Islet of Langerhans (tissue), 1 donor: Measurements from ENCODE around the gene UBD.

Experiments
- FAIRE-seq: peaks from one replicate; lab custom pipeline; 2011; peaks lifted over from hg19 to GRCh38; lab: Jason Lieb, UNC

The UBD gene

DNA sequence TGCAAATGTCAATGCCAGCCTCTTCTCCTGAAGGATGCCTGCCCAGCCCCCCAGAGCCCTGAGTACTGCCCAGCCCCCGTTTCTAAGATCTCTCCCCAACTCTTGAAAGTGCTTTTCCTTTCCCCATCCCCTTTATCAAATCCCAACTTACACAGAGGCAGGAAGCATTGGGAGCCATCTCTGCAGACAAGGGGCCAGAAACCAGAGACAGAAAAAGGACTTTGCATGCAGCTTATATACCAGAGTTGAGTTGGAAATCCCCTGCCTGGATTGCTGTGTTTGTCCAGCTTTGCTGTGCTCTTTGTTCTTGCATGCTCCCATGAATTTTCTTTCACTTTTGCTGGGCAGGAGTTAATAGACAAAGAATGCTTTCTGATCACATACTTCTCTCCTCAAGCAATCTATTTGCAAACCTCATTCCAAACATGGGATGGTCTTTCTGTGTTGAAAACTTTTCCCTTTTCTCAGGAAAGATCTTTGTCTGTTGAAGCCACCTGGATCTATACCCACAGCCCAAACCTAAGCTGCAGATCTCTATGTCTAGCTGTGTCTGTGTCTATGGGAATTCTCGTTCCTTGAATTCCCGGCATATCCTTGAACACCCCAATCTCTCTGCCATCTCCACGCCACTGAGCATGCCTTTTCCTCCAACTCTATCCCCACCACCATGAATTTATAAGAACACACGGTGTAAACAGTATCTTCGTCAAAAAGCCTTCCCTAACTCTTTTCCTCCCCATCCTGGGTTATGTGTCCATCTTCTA, at the start of gene UBD:
Gene UBD, minus strand, starts transcription at position 209 of the 764 bp plus-strand sequence. Its CDS starts 31 bp downstream, at position 178.
- no peak for FAIRE-seq

DNA sequence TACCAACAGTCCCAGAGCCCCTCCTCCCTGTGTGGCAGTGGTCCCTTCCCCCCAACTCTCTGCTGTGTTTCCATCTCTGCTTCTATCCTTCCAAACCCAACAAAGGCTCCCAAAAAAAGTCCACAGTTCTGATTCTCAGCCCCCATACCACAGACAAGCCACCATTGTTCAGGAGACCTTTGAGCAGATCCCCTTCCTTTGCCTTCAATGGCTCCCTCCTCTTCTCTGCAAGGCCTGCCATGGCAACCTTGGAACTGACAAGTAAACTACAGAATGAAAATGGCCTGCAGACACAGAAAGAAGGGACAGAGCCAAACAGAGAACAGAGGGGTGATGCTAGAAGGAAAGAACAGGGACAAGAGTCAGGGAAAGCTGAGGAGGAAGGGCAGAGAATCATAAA, 48.6 kb upstream of the UBD start:
- FAIRE-seq, result no peak

- no peak for FAIRE-seq
These were observed 44.4 kb upstream of the UBD start for GRCh38 chr6:29603930-29604329.

- FAIRE-seq, result no peak
These were observed 43.9 kb upstream of the UBD start for GRCh38 chr6:29603456-29603855.

GRCh38 chr6:29602564-29603361, 43.2 kb upstream of the UBD start:
- no peak for FAIRE-seq

GRCh38 chr6:29598172-29598747, 38.7 kb upstream of the UBD start:
- no peak for FAIRE-seq

GRCh38 chr6:29597184-29597583, 37.7 kb upstream of the UBD start:
- no peak for FAIRE-seq

DNA sequence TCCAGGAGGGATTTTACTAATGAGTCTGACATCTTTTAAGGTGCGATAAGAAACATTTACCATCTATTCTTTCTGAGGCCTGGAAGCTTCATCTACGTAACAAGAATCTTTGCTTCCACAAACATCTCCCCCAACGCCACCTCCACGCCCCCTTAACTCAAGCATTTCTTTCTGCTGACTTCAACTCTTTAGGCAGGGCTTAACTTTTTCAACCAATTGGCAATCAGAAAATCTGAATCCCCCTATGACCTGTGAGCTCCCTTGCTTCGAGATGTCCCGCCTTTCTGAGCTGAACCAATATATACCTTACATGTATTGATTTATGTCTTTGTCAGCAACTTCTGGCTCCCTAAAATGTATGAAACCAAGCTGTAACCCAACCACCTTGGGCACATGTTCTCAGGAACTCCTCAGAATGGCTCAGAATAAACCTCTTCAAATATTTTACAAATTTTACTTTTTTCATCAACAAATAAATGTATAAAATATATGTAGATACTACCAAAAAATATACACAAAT, 36.9 kb upstream of the UBD start:
- no peak for FAIRE-seq

DNA sequence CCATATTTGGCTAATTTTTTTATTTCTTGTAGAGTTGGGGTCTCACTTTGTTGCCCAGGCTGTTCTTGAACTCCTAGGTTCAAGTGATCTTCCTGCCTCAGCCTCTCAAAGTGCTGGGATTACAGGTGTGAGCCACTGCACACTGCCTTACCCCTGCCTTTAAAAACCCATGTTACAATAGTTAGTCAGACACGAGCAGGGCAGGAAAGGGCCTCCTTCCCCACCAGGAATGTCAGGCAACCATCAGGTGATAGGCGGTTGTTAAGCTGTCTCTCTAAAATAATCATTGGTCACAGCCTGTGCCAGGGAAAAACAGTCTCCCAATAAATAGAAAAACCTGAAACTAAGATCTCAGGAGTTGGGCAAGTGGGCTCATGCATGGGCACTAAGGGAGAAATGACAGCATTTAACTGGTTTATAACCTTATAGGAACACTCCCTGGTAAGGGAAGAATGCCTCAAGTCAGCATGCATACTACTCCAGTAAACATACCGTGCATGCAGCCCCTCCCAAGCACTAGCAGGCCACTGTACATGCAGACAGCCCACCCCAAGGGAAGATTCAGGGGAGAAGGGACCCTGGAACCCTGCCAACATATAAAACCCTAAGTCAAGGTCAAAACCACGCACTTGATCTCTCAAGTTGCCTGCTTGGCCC, 33.8 kb upstream of the UBD start:
- no peak for FAIRE-seq

- no peak for FAIRE-seq
These were observed 32.1 kb upstream of the UBD start for GRCh38 chr6:29591677-29592076.

GRCh38 chr6:29590218-29590808, 30.8 kb upstream of the UBD start:
- no peak for FAIRE-seq

GRCh38 chr6:29589423-29590048, 30.0 kb upstream of the UBD start:
- peak; percentile 98 for FAIRE-seq

DNA sequence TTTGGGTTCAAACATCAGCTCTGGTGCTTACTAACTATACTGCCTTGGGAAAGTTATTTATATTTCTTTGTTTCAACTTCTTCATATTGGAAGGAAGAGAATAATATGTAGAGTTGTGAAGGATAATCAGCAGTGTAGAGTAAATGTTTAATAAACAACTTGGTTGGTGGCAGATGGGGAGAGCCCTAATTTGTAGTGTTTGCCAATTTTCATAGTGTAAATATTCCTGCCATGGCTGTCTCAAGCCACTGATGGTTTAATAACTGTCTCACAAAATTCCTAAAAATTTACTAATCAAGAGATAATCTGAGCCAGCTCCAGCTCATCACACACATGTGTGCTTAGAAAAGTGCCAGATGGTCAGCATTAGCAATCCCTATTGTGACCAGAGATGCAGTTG, 25.3 kb upstream of the UBD start, which contains the start of gene OR2H2:
Gene OR2H2, plus strand, starts transcription at position 301 of the 400 bp plus-strand sequence. CDS start 2,824 bp downstream, outside the sequence.
- no peak for FAIRE-seq

GRCh38 chr6:29577544-29577943, 18.0 kb upstream of the UBD start:
- FAIRE-seq, result no peak

- FAIRE-seq, result no peak
These were observed 16.5 kb upstream of the UBD start for GRCh38 chr6:29576056-29576455.

DNA sequence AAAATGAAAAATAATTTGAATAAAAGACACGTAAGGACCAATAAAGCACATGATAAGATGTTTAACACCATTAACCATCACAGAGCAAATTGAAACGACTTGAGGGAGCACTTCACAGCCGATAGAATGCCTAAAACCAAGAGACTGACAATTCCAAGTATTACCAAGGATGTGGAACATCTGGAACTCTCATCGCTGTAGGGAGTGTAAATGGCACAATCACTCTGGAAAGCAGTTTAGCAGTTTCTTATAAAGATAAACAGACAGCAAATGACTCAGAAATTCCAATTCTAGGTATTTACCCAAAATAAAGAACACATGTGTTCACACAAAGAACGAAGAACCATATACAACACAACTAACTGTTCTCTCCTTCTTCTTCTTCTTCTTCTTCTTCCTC, 8.5 kb upstream of the UBD start:
- no peak for FAIRE-seq

- no peak for FAIRE-seq
These were observed 8.0 kb upstream of the UBD start for GRCh38 chr6:29567541-29567940.

DNA sequence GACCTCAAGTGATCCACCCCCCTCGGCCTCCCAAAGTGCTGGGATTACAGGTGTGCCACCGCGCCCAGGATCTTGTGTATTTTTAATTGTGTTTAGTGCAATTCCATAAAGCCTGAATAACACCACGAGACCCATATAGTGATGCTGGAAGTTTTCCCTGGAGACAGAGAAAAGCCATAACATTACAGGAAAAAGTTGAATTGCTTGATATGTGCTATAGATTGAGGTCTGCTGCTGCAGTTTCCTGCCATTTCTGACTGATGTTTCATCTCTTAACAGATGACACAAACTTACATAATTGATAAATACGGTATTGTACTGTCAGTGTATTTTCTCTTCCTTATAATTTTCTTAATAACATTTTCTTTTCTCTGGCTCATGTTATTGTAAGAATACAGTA, 7.3 kb upstream of the UBD start:
- no peak for FAIRE-seq

- FAIRE-seq, result no peak
These were observed 5.3 kb upstream of the UBD start for GRCh38 chr6:29564875-29565274.

DNA sequence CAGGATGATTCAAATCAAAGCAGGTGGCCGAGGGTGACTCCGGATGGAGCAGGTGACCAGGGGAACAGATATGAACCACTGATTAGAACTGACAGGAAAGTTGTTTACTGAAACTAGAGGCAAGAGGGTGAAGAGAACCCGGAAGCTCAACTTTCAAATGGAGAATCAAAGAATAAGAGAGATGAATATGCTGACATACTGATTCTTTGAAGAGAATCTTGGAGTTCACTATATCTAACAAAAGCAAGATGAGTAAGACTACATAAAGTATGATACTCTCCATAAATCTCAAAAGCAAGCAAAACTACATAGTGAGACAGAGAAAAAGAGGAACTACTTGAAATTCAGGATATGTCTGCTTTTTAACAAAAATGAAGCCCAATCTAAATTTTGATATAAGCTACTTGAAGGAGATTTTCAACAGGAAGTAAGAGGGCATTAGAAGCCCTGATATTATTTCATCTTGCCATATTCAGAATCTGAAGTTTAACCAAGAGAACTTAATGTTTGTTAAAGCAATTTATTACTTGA, 4.0 kb upstream of the UBD start:
- FAIRE-seq, result no peak

DNA sequence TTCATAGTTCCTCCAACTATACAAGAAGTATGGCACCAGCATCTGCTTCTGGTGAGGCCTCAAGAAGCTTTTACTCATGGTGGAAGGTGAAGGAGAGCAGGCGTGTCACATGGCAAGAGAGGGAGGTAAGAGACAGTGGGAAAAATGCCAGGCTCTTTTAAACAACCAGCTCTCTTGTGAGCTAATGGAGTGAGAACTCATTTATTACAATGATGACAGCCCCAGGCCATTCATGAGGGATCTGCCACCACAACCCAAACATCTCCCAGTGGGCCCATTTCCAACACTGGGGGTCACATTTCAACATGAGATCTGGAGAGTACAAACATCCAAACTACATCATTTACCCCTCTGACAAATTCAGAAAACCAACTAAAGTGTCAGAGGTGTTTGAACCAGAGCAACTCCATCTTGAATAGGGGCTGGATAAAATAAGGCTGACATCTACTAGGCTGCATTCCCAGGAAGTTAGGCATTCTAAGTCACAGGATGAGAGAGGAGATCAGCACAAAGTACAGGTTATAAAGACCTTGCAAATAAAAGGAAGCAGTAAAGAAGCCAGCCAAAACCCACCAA, 2.2 kb upstream of the UBD start:
- FAIRE-seq, result no peak
